Medulla oblongata (tissue), 1 donor: ENCODE data around the gene CD58.
"Not testable (repeated sequence)": the region's sequence is repeated elsewhere in the genome, so short reads cannot be mapped to it uniquely, and the experiment has no call there.

Experiments used
- DNase-seq: peaks from one replicate; pipeline ENCODE4 v3.0.0-alpha.2; 2015; ENCODE audit errors: extremely low spot score

The CD58 gene

GRCh38 chr1:116571215-116571919 lies 541 bp upstream of the CD58 start:
- DNase-seq: no peak

GRCh38 chr1:116569776-116570357 lies 959 bp downstream of the CD58 start:
- peak; percentile 17 for DNase-seq

GRCh38 chr1:116569381-116569670 lies 1.5 kb downstream of the CD58 start:
- DNase-seq: no peak

- DNase-seq: no peak
Observed at GRCh38 chr1:116568662-116569380, 2.0 kb downstream of the CD58 start.

GRCh38 chr1:116567790-116568661 lies 2.8 kb downstream of the CD58 start:
- no peak for DNase-seq

- DNase-seq: no peak
Observed at GRCh38 chr1:116565222-116565621, 5.6 kb downstream of the CD58 start.

- no peak for DNase-seq
Observed at GRCh38 chr1:116564426-116564825, 6.4 kb downstream of the CD58 start.

- not testable (repeated sequence) for DNase-seq
Observed at GRCh38 chr1:116562465-116562864, 8.4 kb downstream of the CD58 start.

- DNase-seq: no peak
Observed at GRCh38 chr1:116561563-116561962, 9.3 kb downstream of the CD58 start.

- DNase-seq: no peak
Observed at GRCh38 chr1:116560704-116561490, 9.9 kb downstream of the CD58 start.

GRCh38 chr1:116559304-116559761 lies 11.5 kb downstream of the CD58 start:
- DNase-seq: no peak

- no peak for DNase-seq
Observed at GRCh38 chr1:116558571-116558970, 12.3 kb downstream of the CD58 start.

- DNase-seq: no peak
Observed at GRCh38 chr1:116558140-116558549, 12.7 kb downstream of the CD58 start.

GRCh38 chr1:116557323-116557878 lies 13.4 kb downstream of the CD58 start:
- DNase-seq: no peak

- no peak for DNase-seq
Observed at GRCh38 chr1:116556289-116557006, 14.4 kb downstream of the CD58 start.

GRCh38 chr1:116554924-116555323 lies 15.9 kb downstream of the CD58 start:
- no peak for DNase-seq

GRCh38 chr1:116553386-116554115 lies 17.3 kb downstream of the CD58 start:
- no peak for DNase-seq

- DNase-seq: no peak
Observed at GRCh38 chr1:116546354-116546977, 24.4 kb downstream of the CD58 start.

GRCh38 chr1:116545359-116545705 lies 25.5 kb downstream of the CD58 start:
- no peak for DNase-seq
